ENCODE results near the gene FBXW8.

FBXW8 gene

GRCh38 chr12:116943419-116944372 is 32.9 kb downstream of the FBXW8 start:
- no peak for TF ChIP-seq ZNF274 (IDR thresholded peaks at IDR 0.05; ENCODE audit: low read depth, low read length)
- no peak overlapping the region for H3K4me3 ChIP-seq (ENCODE audit: low read length)

GRCh38 chr12:116945886-116946550 is 35.3 kb downstream of the FBXW8 start:
- TF ChIP-seq ZNF274 (IDR thresholded peaks at IDR 0.05; ENCODE audit: low read depth, low read length) = no peak
- H3K4me3 ChIP-seq (ENCODE audit: low read length) = no peak overlapping the region

- no peak overlapping the region for H3K4me3 ChIP-seq (ENCODE audit: low read length)
- TF ChIP-seq ZNF274 (IDR thresholded peaks at IDR 0.05; ENCODE audit: low read depth, low read length) = no peak
Observed at GRCh38 chr12:116948298-116948697, 37.5 kb downstream of the FBXW8 start.

GRCh38 chr12:116950628-116951325 is 40.0 kb downstream of the FBXW8 start:
- H3K4me3 ChIP-seq (ENCODE audit: low read length) = no peak overlapping the region
- TF ChIP-seq ZNF274 (IDR thresholded peaks at IDR 0.05; ENCODE audit: low read depth, low read length) = no peak

- TF ChIP-seq ZNF274 (IDR thresholded peaks at IDR 0.05; ENCODE audit: low read depth, low read length) = no peak
Observed at GRCh38 chr12:116954710-116955381, 44.1 kb downstream of the FBXW8 start.

GRCh38 chr12:116955382-116956021 is 44.8 kb downstream of the FBXW8 start:
- TF ChIP-seq ZNF274 (IDR thresholded peaks at IDR 0.05; ENCODE audit: low read depth, low read length) = no peak
- H3K4me3 ChIP-seq (ENCODE audit: low read length) = no peak overlapping the region

More at GRCh38 chr12:116954710-116955381, 44.1 kb downstream of the FBXW8 start:
- H3K4me3 ChIP-seq (ENCODE audit: low read length) = no peak overlapping the region

GRCh38 chr12:116958402-116959197 is 47.9 kb downstream of the FBXW8 start:
- TF ChIP-seq ZNF274 (IDR thresholded peaks at IDR 0.05; ENCODE audit: low read depth, low read length) = no peak
- no peak overlapping the region for H3K4me3 ChIP-seq (ENCODE audit: low read length)

GRCh38 chr12:116959198-116959460 is 48.4 kb downstream of the FBXW8 start:
- no peak for TF ChIP-seq ZNF274 (IDR thresholded peaks at IDR 0.05; ENCODE audit: low read depth, low read length)

GRCh38 chr12:116959845-116960514 is 49.2 kb downstream of the FBXW8 start:
- no peak for TF ChIP-seq ZNF274 (IDR thresholded peaks at IDR 0.05; ENCODE audit: low read depth, low read length)
- no peak overlapping the region for H3K4me3 ChIP-seq (ENCODE audit: low read length)

More at GRCh38 chr12:116959198-116959460, 48.4 kb downstream of the FBXW8 start:
- H3K4me3 ChIP-seq (ENCODE audit: low read length) = no peak overlapping the region

- no peak for TF ChIP-seq ZNF274 (IDR thresholded peaks at IDR 0.05; ENCODE audit: low read depth, low read length)
- H3K4me3 ChIP-seq (ENCODE audit: low read length) = no peak overlapping the region; the same call in 1 of the 2 replicates
Observed at GRCh38 chr12:116962197-116962596, 51.4 kb downstream of the FBXW8 start.

GRCh38 chr12:116962783-116963356 is 52.1 kb downstream of the FBXW8 start:
- H3K4me3 ChIP-seq (ENCODE audit: low read length) = no peak overlapping the region

More at GRCh38 chr12:116962783-116963356, 52.1 kb downstream of the FBXW8 start:
- no peak for TF ChIP-seq ZNF274 (IDR thresholded peaks at IDR 0.05; ENCODE audit: low read depth, low read length)
